HEK293T (cell line): Measurements from ENCODE around the gene RNF183.

Experiments
- CTCF ChIA-PET: fragments of 350-600 bp; formaldehyde crosslinking; extraction: SDS; loops from one replicate; lab custom pipeline; 2021; ENCODE audit warnings: antibody characterized with exemption, inconsistent platforms; lab: Yijun Ruan, JAX
- POLR2A ChIA-PET: fragments of 350-600 bp; formaldehyde crosslinking; extraction: SDS; loops from one replicate; lab custom pipeline; 2020; ENCODE audit warnings: antibody characterized with exemption, inconsistent platforms; lab: Yijun Ruan, JAX
- DNase-seq: peaks from one replicate; pipeline ENCODE4 v3.0.0; 2012; ENCODE audit warnings: mixed read lengths; ENCODE audit errors: extremely low spot score
- ARNT ChIP-seq: fragments of 450-650 bp; IDR thresholded peaks from 2 replicates; pipeline ENCODE4 v1.6.1; 2017; ENCODE audit warnings: mild to moderate bottlenecking
- BHLHE40 ChIP-seq: fragments of 450-650 bp; IDR thresholded peaks from 2 replicates; pipeline ENCODE4 v1.6.1; 2016; ENCODE audit warnings: mild to moderate bottlenecking, moderate library complexity, borderline replicate concordance
- CTBP1 ChIP-seq: fragments of 450-650 bp; IDR thresholded peaks from 2 replicates; pipeline ENCODE4 v1.6.1; 2016; ENCODE audit warnings: borderline replicate concordance
- ELF4 ChIP-seq: fragments of 450-650 bp; IDR thresholded peaks from 2 replicates; pipeline ENCODE4 v1.6.1; 2017; ENCODE audit warnings: antibody characterized with exemption
- FOXA1 ChIP-seq: fragments of 450-650 bp; IDR thresholded peaks from 2 replicates; pipeline ENCODE4 v1.6.1; 2016; ENCODE audit warnings: mild to moderate bottlenecking
- FOXK2 ChIP-seq: fragments of 450-650 bp; IDR thresholded peaks from 2 replicates; pipeline ENCODE4 v1.6.1; 2016; ENCODE audit warnings: mild to moderate bottlenecking
- FOXM1 ChIP-seq: fragments of 450-650 bp; IDR thresholded peaks from 2 replicates; pipeline ENCODE4 v1.6.1; 2017; ENCODE audit warnings: mild to moderate bottlenecking, borderline replicate concordance
- HDGF ChIP-seq: fragments of 450-650 bp; IDR thresholded peaks from 2 replicates; pipeline ENCODE4 v1.6.1; 2017; ENCODE audit warnings: antibody characterized with exemption, borderline replicate concordance
- L3MBTL2 ChIP-seq: fragments of 450-650 bp; conservative IDR thresholded peaks from 2 replicates; pipeline ENCODE4 v1.6.1; 2016; ENCODE audit warnings: mild to moderate bottlenecking
- LEF1 ChIP-seq: fragments of 450-650 bp; IDR thresholded peaks from 2 replicates; pipeline ENCODE4 v1.6.1; 2017; ENCODE audit warnings: mild to moderate bottlenecking, borderline replicate concordance
- NFRKB ChIP-seq: fragments of 450-650 bp; IDR thresholded peaks from 2 replicates; pipeline ENCODE4 v1.6.1; 2016; ENCODE audit warnings: mild to moderate bottlenecking, moderate library complexity
- PKNOX1 ChIP-seq: fragments of 450-650 bp; IDR thresholded peaks from 2 replicates; pipeline ENCODE4 v1.6.1; 2016
- SP1 ChIP-seq: fragments of 450-650 bp; IDR thresholded peaks from 2 replicates; pipeline ENCODE4 v1.6.1; 2017
- SUZ12 ChIP-seq: fragments of 450-650 bp; IDR thresholded peaks from 2 replicates; pipeline ENCODE4 v1.6.1; 2016; ENCODE audit warnings: mild to moderate bottlenecking
- TARDBP ChIP-seq: fragments of 450-650 bp; IDR thresholded peaks from 2 replicates; pipeline ENCODE4 v1.6.1; 2016
- ZNF384 ChIP-seq: fragments of 450-650 bp; IDR thresholded peaks from 2 replicates; pipeline ENCODE4 v1.6.1; 2016

Gene RNF183

DNA sequence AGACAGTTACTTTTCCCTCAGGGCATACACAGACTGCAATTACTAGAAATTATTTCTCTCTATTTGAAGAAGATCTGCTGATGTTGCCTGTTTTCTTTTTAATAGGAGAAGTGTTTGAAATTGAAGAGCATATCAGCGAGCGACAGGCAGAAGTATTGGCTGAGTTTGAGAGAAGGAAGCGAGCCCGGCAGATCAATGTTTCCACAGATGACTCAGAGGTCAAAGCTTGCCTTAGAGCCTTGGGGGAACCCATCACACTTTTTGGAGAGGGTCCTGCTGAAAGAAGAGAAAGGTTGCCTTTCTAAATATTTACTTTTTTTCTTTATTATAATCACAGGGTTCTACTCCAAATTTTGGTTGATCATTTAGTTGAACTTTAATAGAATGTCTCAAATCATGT, 24.3 kb downstream of the RNF183 start:
- no peak for TF ChIP-seq SUZ12
- no peak for DNase-seq
- ChIA-PET POLR2A (no interaction called here), CTCF (no interaction called here)

DNA sequence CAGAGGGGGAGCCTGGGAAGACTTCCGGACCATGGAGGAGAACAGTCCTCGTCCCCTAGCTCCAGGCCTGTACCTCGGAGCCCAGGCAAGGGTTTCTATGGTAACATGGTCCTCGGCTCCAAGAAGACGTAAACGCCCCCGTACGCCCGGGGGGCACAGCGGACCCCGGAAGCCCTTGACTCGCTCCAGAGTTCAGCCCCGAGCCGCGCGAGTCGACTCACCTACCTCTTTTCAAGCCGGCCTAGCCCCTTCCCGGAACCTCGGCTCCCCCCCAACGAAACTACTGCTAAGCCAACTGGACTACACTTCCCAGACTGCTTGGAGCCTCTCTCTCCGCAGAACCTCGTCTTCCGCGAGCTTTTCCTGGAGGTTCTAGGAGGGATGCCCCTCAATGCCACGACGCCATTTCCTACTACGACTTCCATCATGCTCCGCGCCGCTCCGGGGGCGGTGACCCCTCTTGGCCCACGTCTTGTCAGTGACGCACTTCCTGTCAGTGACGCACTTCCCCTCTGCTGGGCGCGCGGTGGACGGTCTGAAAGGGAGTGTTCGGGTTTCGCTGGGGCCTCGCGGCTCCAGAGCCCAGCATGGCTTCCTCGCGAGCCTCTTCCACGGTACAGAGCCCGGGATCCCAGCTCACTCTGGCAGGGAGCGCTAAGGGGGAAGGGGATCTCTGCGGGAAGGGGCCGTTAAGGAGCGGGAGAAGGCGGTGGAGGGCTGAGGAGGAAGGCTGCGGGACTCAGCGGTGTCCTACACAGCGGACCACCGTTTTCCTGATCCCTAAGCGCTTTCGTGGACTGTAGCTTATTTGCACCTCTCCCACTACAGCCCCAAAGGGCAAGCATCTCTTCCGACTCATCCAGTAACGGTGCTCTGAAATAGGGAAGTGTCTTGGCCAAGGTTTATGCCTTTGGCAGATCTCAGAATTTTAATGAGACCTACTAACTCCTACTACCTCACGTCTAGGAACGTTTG, 27.7 kb downstream of the RNF183 start, which contains the start of the genes CDC26 and PRPF4:
TSS of gene CDC26 (minus strand) at position 416 of the 975 bp plus-strand sequence. CDS start 3,065 bp downstream, outside the sequence.
TSS of gene PRPF4 (plus strand) at position 502 of the 975 bp plus-strand sequence. CDS start at position 588, 86 bp downstream.
- POLR2A ChIA-PET, result interaction anchor here (0.6 to 2.4 kb wide), 29 partner anchors 9 to 404 kb away, joined by 3 to 28 read pairs (median 5); partner anchors contain the start of genes ALAD, BSPRY, C9orf43 and FKBP15
- TF ChIP-seq HDGF (no peak), TARDBP (no peak), ELF4 (peak; percentile 54), FOXK2 (no peak), ARNT (no peak), L3MBTL2 (peak; percentile 66), PKNOX1 (peak; percentile 79)
- peak; percentile 98 for DNase-seq
- CTCF ChIA-PET, result interaction anchor here (0.6 to 2.0 kb wide), 11 partner anchors 13 to 381 kb away, joined by 3 to 9 read pairs (median 3); partner anchors contain the start of gene ALAD

DNA sequence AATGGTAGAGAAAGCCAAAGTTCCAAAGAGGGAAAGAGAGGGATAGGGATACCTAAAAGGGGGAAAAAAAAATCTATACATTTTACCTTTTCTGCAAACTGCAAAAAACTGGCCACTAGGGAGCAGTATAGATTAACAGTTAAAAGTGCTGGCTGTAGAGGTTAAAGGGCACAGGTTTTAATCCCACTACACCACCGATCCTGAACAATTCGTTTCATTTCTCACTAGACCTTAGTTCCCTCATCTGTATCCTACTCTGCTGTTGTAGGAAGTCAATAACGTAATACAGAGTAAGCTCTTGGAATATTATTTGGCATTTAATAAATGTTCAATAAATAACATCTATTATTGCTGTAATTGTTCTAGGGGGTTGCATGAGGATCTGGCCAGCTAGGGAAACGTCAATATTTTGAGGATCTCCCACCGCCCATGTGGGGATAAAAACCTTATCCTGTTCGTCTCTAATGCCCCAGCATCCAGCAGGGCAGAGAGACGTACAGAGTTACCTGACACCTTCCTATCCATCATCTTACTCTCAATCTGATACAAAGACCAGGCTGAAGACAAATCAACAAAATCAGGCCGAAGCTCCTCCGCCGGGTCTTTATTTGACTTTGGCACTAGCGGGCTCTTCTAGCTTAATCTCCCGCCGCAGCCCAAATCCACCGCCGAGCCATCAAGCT, 28.6 kb downstream of the RNF183 start:
- TF ChIP-seq NFRKB (no peak), LEF1 (no peak), ZNF384 (peak; percentile 82), ELF4 (no peak)
- ChIA-PET CTCF (interaction anchor here (0.6 to 2.0 kb wide), 12 partner anchors 12 to 1034 kb away, joined by 3 to 9 read pairs (median 3); partner anchors contain the start of gene ALAD), POLR2A (interaction anchor here (0.6 to 2.4 kb wide), 29 partner anchors 10 to 518 kb away, joined by 3 to 28 read pairs (median 5); partner anchors contain the start of genes ALAD, BSPRY, C9orf43 and FKBP15)
- peak; percentile 55 for DNase-seq

GRCh38 chr9:113269871-113270270, 33.3 kb downstream of the RNF183 start:
- CTCF ChIA-PET, result interaction anchor here (0.6 kb wide), 1 partner anchor 1599 kb away, joined by 3 read pairs; no protein-coding TSS in a partner anchor
- no peak for TF ChIP-seq LEF1
- no peak for TF ChIP-seq FOXA1
- TF ChIP-seq SP1, result no peak
- TF ChIP-seq NFRKB, result no peak
- no peak for TF ChIP-seq SUZ12
- DNase-seq, result no peak
- POLR2A ChIA-PET, result no interaction called here

GRCh38 chr9:113269355-113269754, 33.8 kb downstream of the RNF183 start:
- no peak for DNase-seq
- ChIA-PET POLR2A (no interaction called here), CTCF (interaction anchor here (0.6 kb wide), 1 partner anchor 1599 kb away, joined by 3 read pairs; no protein-coding TSS in a partner anchor)
- TF ChIP-seq HDGF (no peak), FOXM1 (no peak), PKNOX1 (no peak), LEF1 (no peak), SUZ12 (no peak), ZNF384 (no peak), FOXK2 (no peak), FOXA1 (no peak), BHLHE40 (no peak), NFRKB (no peak), ELF4 (no peak), TARDBP (no peak)

DNA sequence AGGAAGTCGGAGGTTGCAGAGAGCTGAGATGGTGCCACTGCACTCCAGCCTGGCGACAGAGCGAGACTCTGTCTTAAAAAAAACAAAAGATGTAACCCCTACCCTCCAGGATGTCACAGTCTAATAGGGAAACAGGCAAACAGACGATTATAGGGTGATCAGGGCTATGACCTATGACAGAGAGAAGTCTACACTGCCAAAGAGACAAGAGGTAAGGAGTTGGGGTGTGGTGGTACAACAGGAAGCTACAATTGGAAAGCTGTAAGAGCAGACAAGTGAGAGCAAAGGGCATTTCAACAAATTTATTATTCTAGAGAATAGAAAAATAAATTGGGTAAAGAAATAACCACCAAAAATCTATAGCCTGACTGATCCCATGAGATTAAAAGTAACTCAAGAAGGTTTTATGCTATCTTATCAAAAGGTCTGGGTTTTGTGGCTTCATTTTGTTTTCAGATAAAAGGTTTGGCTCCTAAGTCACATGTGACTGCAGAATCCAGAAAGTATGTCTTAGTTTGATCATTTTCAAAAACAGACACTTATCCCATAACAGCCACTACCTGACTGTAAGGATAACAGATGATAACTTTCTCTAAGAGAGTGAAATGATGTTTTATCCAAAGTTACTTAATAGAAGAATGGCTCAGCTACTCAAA, 35.1 kb downstream of the RNF183 start:
- POLR2A ChIA-PET, result no interaction called here
- TF ChIP-seq LEF1 (no peak), L3MBTL2 (no peak), HDGF (no peak), FOXK2 (no peak), PKNOX1 (no peak), TARDBP (no peak), FOXM1 (no peak), FOXA1 (no peak), ZNF384 (no peak), NFRKB (no peak), ELF4 (no peak), CTBP1 (no peak), BHLHE40 (no peak), SP1 (no peak), ARNT (no peak), SUZ12 (no peak)
- CTCF ChIA-PET, result no interaction called here
- no peak for DNase-seq
